ENCODE results near the gene METTL23. TPM values are rescaled to one million over a fixed set of nuclear protein-coding genes. Genes with fewer than 3 reads are reported as not detected.

METTL23 gene
- total RNA-seq, 3 donors from 2014 or later (not counting 1 experiment from before 2014, with no cell fraction given): 31.9 to 57.7 (median 34.2) TPM

GRCh38 chr17:76752006-76752405, 25.4 kb downstream of the METTL23 start:
- Mint-ChIP-seq H3K27ac (peak overlapping the region in 1 of 2 donors; percentile 27), H3K27me3 (ENCODE audit: low read depth in 2 of 2) (no peaks in the 10 kb centered on the region), H3K4me3 (no peak overlapping the region), H3K9me3 (no peaks in the 10 kb centered on the region), H3K36me3 (no peaks in the 10 kb centered on the region), H3K4me1 (peaks cover 0 to 8% of the 10 kb centered on the region in 2 donors)
- no peaks in the 10 kb centered on the region for H3K27me3 ChIP-seq (ENCODE audit: control insufficient read depth, insufficient read depth, low read length)
- peaks cover 19% of the 10 kb centered on the region for H3K4me1 ChIP-seq (ENCODE audit: control insufficient read depth, insufficient read depth, low read length)
- ATAC-seq: peak in 1 of 3 donors; percentile 49
- intact Hi-C loops (cut with micrococcal nuclease): no loop called here
- 88% methylated on average over 4 of the region's 4 CpGs for WGBS (ENCODE audit: insufficient coverage)
- peaks cover 7% of the 10 kb centered on the region for H3K36me3 ChIP-seq (ENCODE audit: control insufficient read depth, insufficient read depth, low read length)
- no peak overlapping the region for H3K4me3 ChIP-seq (ENCODE audit: low read length)
- TF ChIP-seq CTCF (IDR thresholded peaks at IDR 0.05): no peak
- H3K9me3 ChIP-seq (ENCODE audit: control insufficient read depth, insufficient read depth, low read length): no peaks in the 10 kb centered on the region
- H3K27ac ChIP-seq (ENCODE audit: low read length): no peak overlapping the region
- DNase-seq: peak in 1 of 2 donors; percentile 81

DNA sequence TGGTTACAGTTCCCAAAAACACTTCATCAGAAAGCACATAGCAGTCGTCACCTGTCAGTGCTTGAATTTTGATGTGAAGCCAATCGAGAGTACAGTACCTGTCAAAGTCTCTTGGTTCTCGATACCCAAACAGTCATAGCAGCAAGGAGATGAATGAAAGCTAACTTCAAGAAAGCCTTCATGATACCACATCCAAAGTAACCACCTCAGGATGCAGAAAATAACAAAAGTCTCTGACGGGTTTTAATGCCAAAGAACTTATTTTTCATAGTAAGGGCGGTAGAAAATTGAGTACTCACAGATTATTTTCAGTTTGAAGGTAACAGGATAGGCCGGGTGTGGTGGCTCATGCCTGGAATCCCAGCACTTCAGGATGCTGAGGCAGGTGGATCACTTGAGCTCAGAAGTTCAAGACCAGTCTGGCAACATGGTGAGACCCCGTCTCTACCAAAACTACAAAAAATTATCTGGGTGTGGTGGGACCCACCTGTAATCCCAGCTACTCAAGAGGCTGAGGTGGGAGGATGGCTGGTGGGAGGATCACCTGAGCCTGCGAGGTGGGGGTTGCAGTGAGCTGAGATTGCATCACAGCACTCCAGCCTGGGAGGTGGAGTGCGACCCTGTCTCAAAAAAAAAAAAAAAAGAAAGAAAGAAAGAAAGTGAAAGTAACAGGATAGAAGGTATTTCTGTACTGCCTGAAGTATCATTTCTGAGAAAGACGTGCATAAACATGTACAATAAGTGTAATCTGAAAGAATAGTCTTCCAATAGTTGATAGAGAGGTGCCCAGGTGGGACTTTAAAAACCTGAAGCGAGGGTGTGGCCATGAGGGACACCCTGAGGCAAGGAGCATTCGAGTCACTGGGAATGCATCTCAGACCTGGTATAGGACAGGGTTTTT, 26.7 kb downstream of the METTL23 start:
- H3K27me3 ChIP-seq (ENCODE audit: control insufficient read depth, insufficient read depth, low read length): no peaks in the 10 kb centered on the region
- Mint-ChIP-seq H3K27ac (peak overlapping the region; percentile 84 to 87), H3K36me3 (no peaks in the 10 kb centered on the region), H3K4me1 (peaks cover 0 to 8% of the 10 kb centered on the region in 2 donors), H3K27me3 (ENCODE audit: low read depth in 2 of 2) (no peaks in the 10 kb centered on the region), H3K9me3 (no peaks in the 10 kb centered on the region), H3K4me3 (peak overlapping the region; percentile 65)
- peak in 1 of 2 donors; percentile 83 for DNase-seq
- ATAC-seq: peak; percentile 36 to 50 (median 50)
- TF ChIP-seq CTCF (IDR thresholded peaks at IDR 0.05): no peak
- peaks cover 19% of the 10 kb centered on the region for H3K4me1 ChIP-seq (ENCODE audit: control insufficient read depth, insufficient read depth, low read length)
- intact Hi-C loops (cut with micrococcal nuclease): no loop called here
- peak overlapping the region; percentile 6 for H3K4me3 ChIP-seq (ENCODE audit: low read length)
- H3K9me3 ChIP-seq (ENCODE audit: control insufficient read depth, insufficient read depth, low read length): no peaks in the 10 kb centered on the region
- H3K36me3 ChIP-seq (ENCODE audit: control insufficient read depth, insufficient read depth, low read length): peaks cover 10% of the 10 kb centered on the region
- peak overlapping the region; percentile 24 for H3K27ac ChIP-seq (ENCODE audit: low read length)
- WGBS (ENCODE audit: insufficient coverage): 63% methylated on average over 11 of the region's 12 CpGs

DNA sequence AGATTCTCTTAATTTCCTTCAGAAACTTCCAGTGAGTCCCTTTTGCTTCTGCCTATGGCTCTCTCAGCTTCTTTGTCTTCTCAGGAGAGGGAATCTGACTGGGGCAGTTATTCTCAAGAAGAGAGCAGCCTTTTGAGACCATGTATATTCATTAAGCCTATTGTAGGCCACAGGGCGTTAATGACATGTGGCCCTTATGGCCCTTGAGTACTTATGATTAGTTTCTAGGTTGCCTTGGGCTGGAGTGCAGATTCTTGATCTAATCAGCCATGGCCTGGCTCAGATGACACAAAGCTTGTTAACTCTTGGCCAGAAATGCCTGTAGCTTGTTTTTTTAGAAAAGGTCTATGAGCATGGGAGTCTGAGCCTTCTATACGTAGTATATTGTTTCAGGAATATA, 28.6 kb downstream of the METTL23 start:
- Mint-ChIP-seq H3K4me3 (peak overlapping the region; percentile 13), H3K9me3 (no peaks in the 10 kb centered on the region), H3K36me3 (no peaks in the 10 kb centered on the region), H3K4me1 (peaks cover 0 to 8% of the 10 kb centered on the region in 2 donors), H3K27ac (no peak overlapping the region), H3K27me3 (ENCODE audit: low read depth in 2 of 2) (no peaks in the 10 kb centered on the region)
- no peaks in the 10 kb centered on the region for H3K27me3 ChIP-seq (ENCODE audit: control insufficient read depth, insufficient read depth, low read length)
- intact Hi-C loops (cut with micrococcal nuclease): no loop called here
- ATAC-seq: no peak
- 100% methylated on average over 1 of the region's 2 CpGs for WGBS (ENCODE audit: insufficient coverage)
- no peak overlapping the region for H3K4me3 ChIP-seq (ENCODE audit: low read length)
- H3K9me3 ChIP-seq (ENCODE audit: control insufficient read depth, insufficient read depth, low read length): no peaks in the 10 kb centered on the region
- peaks cover 19% of the 10 kb centered on the region for H3K4me1 ChIP-seq (ENCODE audit: control insufficient read depth, insufficient read depth, low read length)
- H3K27ac ChIP-seq (ENCODE audit: low read length): no peak overlapping the region
- DNase-seq: no peak
- peaks cover 10% of the 10 kb centered on the region for H3K36me3 ChIP-seq (ENCODE audit: control insufficient read depth, insufficient read depth, low read length)
- TF ChIP-seq CTCF (IDR thresholded peaks at IDR 0.05): no peak

All from natural killer cell (primary cell).